Measurements from ENCODE around the gene IGSF9.

DNA sequence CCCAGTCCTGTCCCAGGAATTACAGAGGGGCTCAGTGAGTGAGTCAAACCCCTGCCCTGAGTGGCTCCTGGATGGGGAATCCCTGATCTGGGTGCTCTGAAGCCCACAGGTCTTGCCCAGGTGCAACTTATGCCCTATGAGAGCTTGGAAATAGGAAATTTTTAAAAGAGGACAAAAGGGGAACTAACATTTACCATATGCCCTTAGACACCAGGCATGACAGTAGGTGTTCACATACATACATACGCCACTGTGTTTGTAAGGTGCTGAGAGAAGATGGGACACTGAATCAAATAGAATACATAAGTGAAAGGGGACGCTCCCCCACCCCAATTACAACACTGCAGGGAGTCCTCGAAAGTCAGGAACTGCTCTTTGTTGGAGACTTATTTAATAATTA is 46.9 kb downstream of the IGSF9 start:
- TF ChIP-seq CHD4 (IDR thresholded peaks at IDR 0.05; ENCODE audit: borderline replicate concordance, low read length), result no peak
- TF ChIP-seq CEBPG (CRISPR knock-in tag; IDR thresholded peaks at IDR 0.05), result no peak
- no peak for TF ChIP-seq TCF12 (IDR thresholded peaks at IDR 0.05)
- TF ChIP-seq TCF12 (CRISPR knock-in tag; IDR thresholded peaks at IDR 0.05), result no peak
- no peak for TF ChIP-seq SMARCC2 (IDR thresholded peaks at IDR 0.05)
- TF ChIP-seq, protein P1, sequence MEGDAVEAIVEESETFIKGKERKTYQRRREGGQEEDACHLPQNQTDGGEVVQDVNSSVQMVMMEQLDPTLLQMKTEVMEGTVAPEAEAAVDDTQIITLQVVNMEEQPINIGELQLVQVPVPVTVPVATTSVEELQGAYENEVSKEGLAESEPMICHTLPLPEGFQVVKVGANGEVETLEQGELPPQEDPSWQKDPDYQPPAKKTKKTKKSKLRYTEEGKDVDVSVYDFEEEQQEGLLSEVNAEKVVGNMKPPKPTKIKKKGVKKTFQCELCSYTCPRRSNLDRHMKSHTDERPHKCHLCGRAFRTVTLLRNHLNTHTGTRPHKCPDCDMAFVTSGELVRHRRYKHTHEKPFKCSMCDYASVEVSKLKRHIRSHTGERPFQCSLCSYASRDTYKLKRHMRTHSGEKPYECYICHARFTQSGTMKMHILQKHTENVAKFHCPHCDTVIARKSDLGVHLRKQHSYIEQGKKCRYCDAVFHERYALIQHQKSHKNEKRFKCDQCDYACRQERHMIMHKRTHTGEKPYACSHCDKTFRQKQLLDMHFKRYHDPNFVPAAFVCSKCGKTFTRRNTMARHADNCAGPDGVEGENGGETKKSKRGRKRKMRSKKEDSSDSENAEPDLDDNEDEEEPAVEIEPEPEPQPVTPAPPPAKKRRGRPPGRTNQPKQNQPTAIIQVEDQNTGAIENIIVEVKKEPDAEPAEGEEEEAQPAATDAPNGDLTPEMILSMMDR (CRISPR knock-in tag; IDR thresholded peaks at IDR 0.05), result no peak
- TF ChIP-seq ZNF75D (CRISPR knock-in tag; IDR thresholded peaks at IDR 0.05; ENCODE audit: borderline replicate concordance), result no peak
- TF ChIP-seq, protein P2, sequence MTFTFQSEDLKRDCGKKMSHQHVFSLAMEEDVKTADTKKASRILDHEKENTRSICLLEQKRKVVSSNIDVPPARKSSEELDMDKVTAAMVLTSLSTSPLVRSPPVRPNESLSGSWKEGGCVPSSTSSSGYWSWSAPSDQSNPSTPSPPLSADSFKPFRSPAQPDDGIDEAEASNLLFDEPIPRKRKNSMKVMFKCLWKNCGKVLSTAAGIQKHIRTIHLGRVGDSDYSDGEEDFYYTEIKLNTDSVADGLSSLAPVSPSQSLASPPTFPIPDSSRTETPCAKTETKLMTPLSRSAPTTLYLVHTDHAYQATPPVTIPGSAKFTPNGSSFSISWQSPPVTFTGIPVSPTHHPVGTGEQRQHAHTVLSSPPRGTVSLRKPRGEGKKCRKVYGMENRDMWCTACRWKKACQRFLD (CRISPR knock-in tag; IDR thresholded peaks at IDR 0.05; ENCODE audit: borderline replicate concordance), result no peak
- TF ChIP-seq NCOA1 (CRISPR knock-in tag; IDR thresholded peaks at IDR 0.05), result no peak
- no peak for TF ChIP-seq FOXA3 (CRISPR knock-in tag; IDR thresholded peaks at IDR 0.05)
- no peak for TF ChIP-seq PHF20 (CRISPR knock-in tag; IDR thresholded peaks at IDR 0.05)
- no peak for TF ChIP-seq HOXD1 (CRISPR knock-in tag; IDR thresholded peaks at IDR 0.05)
